Measurements from ENCODE around the gene TLX3.

DNA sequence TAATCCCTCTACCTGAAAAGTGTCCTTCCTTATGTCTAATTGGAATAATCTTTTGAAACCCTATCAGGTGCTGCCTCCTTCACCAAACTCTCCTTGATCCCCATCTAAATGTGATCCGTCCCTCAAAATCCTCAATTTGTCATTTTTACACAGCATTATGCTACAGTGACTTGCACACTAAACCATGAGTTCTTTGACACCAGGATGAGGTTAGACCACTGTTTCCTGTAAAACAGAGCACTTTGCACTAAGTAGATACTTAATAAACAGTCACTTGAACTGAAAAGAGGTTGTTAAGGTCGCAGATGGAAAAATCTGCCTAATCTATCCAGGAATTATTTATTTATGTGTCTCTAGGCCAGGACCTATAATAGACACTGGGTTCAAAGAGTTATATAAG lies 44.2 kb upstream of the TLX3 start:
- TF ChIP-seq, protein P1, sequence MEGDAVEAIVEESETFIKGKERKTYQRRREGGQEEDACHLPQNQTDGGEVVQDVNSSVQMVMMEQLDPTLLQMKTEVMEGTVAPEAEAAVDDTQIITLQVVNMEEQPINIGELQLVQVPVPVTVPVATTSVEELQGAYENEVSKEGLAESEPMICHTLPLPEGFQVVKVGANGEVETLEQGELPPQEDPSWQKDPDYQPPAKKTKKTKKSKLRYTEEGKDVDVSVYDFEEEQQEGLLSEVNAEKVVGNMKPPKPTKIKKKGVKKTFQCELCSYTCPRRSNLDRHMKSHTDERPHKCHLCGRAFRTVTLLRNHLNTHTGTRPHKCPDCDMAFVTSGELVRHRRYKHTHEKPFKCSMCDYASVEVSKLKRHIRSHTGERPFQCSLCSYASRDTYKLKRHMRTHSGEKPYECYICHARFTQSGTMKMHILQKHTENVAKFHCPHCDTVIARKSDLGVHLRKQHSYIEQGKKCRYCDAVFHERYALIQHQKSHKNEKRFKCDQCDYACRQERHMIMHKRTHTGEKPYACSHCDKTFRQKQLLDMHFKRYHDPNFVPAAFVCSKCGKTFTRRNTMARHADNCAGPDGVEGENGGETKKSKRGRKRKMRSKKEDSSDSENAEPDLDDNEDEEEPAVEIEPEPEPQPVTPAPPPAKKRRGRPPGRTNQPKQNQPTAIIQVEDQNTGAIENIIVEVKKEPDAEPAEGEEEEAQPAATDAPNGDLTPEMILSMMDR (IDR thresholded peaks at IDR 0.05) = no peak
- TF ChIP-seq POLR2A (IDR thresholded peaks at IDR 0.05) = no peak
